ENCODE results near the gene VOPP1.

VOPP1 gene

GRCh38 chr7:55458351-55458750, 114.0 kb downstream of the VOPP1 start:
- DNase-seq: no peak

- DNase-seq: no peak
Measured at GRCh38 chr7:55457801-55458200, 114.5 kb downstream of the VOPP1 start.

- DNase-seq: no peak
Measured at GRCh38 chr7:55452971-55453370, 119.3 kb downstream of the VOPP1 start.

GRCh38 chr7:55449992-55450535, 122.2 kb downstream of the VOPP1 start:
- no peak for DNase-seq

GRCh38 chr7:55449205-55449991, 122.9 kb downstream of the VOPP1 start:
- DNase-seq: no peak

- DNase-seq: no peak
Measured at GRCh38 chr7:55448526-55448925, 123.8 kb downstream of the VOPP1 start.

GRCh38 chr7:55444786-55445185, 127.5 kb downstream of the VOPP1 start:
- DNase-seq: no peak

GRCh38 chr7:55441774-55442522, 130.4 kb downstream of the VOPP1 start:
- no peak for DNase-seq

GRCh38 chr7:55441002-55441401, 131.3 kb downstream of the VOPP1 start:
- no peak for DNase-seq

- DNase-seq: no peak
Measured at GRCh38 chr7:55440040-55440690, 132.1 kb downstream of the VOPP1 start.

GRCh38 chr7:55439627-55440026, 132.7 kb downstream of the VOPP1 start:
- no peak for DNase-seq

- no peak for DNase-seq
Measured at GRCh38 chr7:55438757-55439525, 133.4 kb downstream of the VOPP1 start.

- DNase-seq: no peak
Measured at GRCh38 chr7:55438085-55438756, 134.1 kb downstream of the VOPP1 start.

GRCh38 chr7:55437375-55437774, 134.9 kb downstream of the VOPP1 start:
- DNase-seq: no peak

GRCh38 chr7:55436457-55436856, 135.8 kb downstream of the VOPP1 start:
- no peak for DNase-seq

GRCh38 chr7:55435466-55435865, 136.8 kb downstream of the VOPP1 start:
- no peak for DNase-seq

GRCh38 chr7:55432939-55433784, 139.1 kb downstream of the VOPP1 start:
- DNase-seq: peak; percentile 45 to 54

- DNase-seq: no peak
Measured at GRCh38 chr7:55432506-55432905, 139.8 kb downstream of the VOPP1 start.

GRCh38 chr7:55431898-55432297, 140.4 kb downstream of the VOPP1 start:
- no peak for DNase-seq

GRCh38 chr7:55429835-55430499, 142.3 kb downstream of the VOPP1 start:
- no peak for DNase-seq

- DNase-seq: no peak
Measured at GRCh38 chr7:55427800-55428199, 144.5 kb downstream of the VOPP1 start.
